H4 (cell line): ENCODE results near the gene TMEM106C. TPM values are rescaled to one million over a fixed set of nuclear protein-coding genes. Genes with fewer than 3 reads are reported as not detected.
A peak's percentile ranks its signal among the peaks of the same experiment; 100 is the strongest.

Experiments used
- DNase-seq: peaks from one replicate; pipeline ENCODE4 v3.0.0-alpha.2; 2015; ENCODE audit warnings: low spot score
- total RNA-seq: library from RNA; depleted of rRNA; stranded (reverse); fragments of >200 nt; shearing (Covaris generic); gene quantifications from 2 replicates; pipeline ENCODE4 v1.2.3, GENCODE V29; 2014

TMEM106C gene
- total RNA-seq, 1 experiment from 2014 or later, result 314 TPM

DNA sequence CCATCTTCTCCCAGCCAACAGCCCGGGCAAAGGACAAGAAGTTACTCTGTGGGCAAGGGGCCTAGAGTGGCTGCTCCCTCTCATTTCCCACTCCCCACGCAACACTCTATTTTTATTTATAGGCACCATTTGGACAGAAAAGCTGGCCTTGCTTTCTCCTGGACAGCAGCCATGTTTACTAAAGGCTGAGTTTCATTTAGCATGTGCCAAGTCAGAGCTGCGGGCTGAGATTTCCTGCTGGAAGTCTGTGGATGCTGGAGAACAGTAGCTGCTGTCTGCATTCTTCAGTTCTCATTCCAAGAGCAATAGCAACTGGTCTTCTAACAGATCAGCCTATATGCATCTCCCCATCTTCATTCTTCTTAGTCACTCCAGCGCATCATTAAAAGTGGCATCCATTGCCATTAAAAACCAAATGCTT, 32.6 kb downstream of the TMEM106C start:
- peak; percentile 45 for DNase-seq

DNA sequence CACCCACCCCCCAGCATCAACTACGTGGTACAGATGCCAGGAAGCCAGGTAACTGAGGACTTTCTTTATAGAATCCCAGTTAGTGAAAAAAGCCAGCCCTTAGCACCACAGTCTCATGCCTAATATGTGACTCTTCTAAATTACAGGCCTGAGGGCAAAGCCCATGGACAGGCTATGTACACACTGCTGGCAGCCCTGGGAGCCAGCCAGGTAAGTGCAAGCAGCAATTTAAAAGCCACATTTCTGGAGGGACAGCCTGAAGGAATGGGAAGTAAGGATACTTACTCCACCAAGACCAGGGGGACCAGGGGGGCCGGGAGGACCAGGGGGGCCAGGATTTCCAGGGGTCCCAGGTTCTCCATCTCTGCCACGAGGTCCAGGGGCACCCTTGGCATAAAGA, 33.9 kb downstream of the TMEM106C start:
- no peak for DNase-seq

DNA sequence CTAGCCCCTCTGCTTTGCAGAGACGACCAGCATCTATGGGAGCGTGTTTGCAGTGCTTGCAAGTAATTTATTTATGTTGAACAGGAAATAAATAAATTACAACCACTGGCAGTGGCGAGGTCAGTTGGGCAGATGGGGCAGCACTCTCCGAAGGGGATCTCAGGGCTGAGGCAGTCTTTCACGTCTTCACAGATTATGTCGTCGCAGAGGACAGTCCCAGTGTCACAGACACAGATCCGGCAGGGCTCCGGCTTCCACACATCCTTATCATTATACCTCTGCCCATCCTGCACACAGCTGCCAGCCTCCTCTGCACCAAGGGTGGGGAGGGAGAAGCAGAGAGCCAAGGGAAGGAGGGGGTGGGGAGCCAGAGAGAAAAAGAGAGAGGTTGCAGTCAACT, 36.4 kb downstream of the TMEM106C start:
- no peak for DNase-seq

DNA sequence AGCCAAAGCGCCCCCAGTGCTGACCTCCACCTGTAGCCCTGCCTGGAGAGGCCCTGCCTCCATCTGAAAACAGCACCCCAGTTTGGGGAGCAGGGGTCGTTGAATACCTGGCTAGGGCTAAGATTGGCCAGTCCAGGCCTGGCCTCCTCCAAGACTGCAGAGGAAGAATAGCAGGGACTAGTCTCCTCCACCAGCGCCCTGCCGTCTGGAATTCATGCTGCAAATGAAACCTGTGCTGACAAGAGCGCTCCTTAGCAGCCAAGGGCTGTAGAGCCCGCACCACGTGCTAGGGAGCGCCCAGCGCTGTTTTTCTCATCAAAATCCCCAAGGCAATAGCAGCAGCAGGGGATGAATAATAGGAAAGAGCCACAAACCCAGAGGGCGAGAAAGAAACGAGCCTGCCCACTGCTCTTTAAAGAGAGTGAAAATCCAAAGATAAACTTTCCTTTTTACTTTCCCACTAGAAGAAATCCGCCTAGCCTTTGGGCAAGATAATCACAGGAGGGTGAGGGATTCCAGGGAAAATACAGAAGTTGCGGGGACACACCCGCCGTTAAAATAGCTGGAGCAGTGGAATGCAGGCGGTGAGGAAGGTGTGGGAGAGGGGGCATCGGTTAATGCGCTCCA, 37.6 kb downstream of the TMEM106C start:
- DNase-seq, result peak; percentile 45

DNA sequence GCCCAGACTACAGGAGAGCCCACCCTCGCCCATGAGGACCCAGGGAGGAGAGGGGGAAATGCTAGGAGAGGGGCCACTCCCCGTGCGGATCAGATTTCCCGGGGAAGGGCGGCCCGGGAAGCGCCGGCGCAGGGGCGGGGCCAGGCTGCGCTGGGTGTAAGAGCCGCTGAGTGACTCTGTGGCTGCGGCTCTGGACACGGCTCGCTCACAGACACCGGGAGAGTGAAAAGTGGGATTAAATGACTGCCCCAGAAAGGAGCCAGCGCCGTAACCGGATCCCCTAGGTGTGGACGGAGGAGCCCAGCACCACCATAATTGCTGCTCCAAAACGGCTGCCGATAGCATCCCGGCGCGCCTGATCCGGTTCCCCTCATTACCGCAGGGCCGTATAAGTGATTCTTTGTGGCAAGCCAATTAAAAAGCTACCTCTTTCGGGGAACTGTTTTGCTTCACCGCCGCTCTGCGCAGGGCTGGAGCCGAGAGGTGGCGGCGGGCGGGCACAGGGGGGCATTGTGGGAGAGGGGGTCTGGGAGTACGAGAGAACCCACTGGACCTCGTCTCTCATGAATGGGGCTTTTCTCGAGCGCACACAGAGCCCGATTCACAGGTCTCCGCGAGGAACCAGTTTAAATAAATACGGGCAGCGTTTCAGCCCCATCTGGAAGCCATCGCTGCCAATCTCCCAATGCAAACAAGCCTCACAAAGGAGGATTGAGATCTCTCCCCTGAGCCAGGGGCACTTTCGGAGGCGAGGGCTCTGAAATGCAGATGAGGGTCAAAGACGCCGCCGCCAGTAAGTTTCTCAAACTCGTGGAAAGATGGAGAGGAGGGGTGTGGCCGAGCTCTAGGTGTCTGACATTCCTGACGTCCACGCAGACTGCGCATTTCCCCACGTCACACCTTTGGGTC, 38.4 kb downstream of the TMEM106C start:
- no peak for DNase-seq

GRCh38 chr12:48002414-48002730, 39.0 kb downstream of the TMEM106C start:
- DNase-seq, result no peak

DNA sequence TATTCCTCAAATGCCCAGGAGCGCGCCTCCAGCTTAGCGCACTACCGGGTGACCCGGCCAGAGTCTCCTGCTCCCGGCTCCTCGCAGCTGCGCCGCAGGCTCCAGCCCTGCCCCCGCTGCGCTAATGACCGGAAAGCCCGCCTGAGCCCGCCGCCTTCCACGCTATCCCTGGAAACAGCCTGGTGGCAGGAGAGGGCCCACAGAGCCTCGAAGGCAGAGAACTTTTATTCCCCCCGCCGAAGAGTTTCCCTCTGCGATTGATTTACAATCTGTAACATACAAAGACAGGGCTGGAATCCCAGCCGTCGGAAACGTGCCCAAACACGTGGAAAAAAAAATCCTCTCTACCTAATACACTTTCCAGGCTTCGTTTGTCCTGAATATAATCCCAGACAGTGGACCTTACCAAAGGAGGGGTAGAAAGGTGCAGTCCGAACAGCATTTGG, 39.4 kb downstream of the TMEM106C start:
- no peak for DNase-seq

DNA sequence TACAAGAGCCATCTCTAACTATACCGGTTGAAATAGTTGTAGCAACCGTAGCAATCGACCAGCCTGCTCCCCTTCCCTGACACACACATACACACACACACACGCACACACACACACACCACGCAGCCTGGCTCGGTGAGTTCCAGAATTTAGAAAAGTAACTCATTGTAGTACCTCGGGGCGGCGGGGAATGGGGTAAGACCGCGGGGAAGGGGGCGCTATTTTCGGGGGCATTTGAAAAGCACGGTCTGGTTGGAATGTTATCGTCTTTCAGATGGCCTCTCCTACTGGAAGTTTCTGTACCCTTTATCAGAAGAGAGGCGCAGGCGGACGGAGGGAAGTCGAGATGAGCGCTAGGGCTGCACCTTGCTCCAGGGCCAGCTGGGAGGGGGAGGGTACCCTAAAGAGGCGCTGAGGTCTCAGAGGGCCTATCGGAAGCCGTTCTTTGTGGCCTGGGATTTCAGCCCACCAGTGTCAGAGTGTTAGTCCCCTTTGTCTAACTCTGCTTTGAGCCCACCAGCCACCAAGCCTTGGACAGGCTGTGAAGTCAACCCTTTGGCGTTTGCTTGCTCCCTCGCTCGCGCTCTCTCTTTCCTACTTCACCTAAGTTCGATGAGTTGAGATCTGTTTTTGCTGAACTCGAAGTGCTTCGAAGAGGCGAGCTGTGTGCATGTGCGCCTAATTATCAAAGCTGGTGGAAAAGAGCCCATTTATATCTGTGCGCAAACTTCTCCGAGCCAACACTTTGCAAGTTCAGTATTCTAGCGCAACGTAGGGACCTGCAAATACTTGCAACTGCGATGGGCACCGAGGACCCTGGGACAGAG, 40.0 kb downstream of the TMEM106C start:
- DNase-seq, result no peak

- no peak for DNase-seq
Measured at GRCh38 chr12:48004053-48004941, 40.9 kb downstream of the TMEM106C start, which contains the start of gene COL2A1. Gene COL2A1 (minus strand): TSS chr12:48004476. CDS start chr12:48004321, 155 bp downstream.

- DNase-seq, result no peak
Measured at GRCh38 chr12:48005001-48005749, 41.8 kb downstream of the TMEM106C start.

DNA sequence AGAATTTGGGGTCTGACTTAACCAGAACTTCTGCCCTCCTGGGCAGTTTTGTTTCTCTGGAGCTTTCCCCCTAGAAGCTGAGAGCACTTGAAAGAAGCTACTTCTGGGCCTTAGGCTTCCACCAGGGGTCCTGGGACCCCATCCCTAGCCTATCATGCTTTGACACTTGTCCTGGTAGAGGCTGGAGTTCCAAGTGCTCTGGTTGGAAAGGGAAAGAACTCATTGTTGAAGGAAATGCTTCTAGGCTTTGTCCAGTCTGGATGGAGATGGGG, 42.3 kb downstream of the TMEM106C start:
- no peak for DNase-seq

- DNase-seq, result no peak
Measured at GRCh38 chr12:48007206-48007605, 43.8 kb downstream of the TMEM106C start.

DNA sequence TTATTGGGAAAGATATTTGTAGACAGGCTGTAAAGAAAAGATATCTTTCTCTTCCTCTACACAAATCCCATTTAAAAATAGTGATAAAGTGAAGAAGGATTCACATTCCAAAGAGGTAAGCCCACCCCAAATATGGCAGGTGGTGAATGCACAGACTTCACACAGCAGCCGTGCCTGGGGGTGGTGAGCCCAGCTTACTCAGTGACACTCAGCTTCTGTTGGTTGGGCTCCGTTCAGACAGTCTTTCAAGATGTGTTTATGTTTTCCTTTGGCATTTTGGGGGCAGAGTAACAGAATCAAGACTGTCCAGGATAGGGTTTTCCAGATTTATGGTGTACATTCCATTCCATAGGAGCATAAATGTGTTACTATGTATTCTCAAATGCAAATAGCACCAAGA, 45.0 kb downstream of the TMEM106C start:
- DNase-seq, result no peak

- DNase-seq, result no peak
Measured at GRCh38 chr12:48008950-48009349, 45.6 kb downstream of the TMEM106C start.

- DNase-seq, result no peak
Measured at GRCh38 chr12:48009471-48009870, 46.1 kb downstream of the TMEM106C start.

- no peak for DNase-seq
Measured at GRCh38 chr12:48010366-48010970, 47.1 kb downstream of the TMEM106C start.

DNA sequence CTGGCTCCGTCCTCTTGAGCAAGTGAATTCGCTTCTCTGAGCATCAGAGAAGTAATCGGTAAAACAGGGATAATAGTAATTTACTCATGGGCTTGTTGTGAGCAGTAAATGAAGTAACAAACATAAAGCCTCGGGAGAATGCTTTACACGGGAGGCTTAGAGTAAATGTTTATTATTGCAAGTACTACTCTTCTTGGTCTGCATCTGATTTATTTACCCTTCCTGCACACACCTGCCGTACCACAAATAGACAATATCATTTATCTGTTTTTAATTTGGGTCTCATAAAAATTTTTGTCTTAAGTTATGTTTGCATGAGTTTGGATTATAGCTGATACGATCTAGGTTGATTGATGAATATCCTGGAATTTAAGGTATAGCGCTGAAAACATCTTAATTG, 48.7 kb downstream of the TMEM106C start:
- DNase-seq, result no peak

GRCh38 chr12:48013287-48013686, 49.9 kb downstream of the TMEM106C start:
- no peak for DNase-seq

DNA sequence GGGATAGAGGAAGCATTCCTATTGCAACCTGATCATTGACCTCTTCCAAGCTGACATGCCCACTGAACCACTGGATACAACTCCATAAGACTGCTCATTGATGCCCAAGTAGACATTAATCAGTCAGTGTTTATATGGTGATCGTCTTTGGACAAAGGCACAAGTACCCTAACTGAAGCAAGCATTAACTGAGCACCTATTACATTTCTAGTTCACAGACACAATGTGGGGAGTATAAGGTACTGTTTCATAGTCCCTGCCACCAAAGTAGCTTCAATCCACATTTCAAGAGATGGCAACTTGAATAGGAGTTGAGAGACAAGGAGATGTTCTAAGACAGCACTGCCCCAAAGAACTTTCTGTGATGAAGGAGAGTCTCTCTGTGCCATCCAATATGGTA, 51.7 kb downstream of the TMEM106C start:
- DNase-seq, result no peak

- peak; percentile 59 for DNase-seq
Measured at GRCh38 chr12:48015954-48016353, 52.6 kb downstream of the TMEM106C start.
